PC-9 (cell line): ENCODE results near the gene CAPN13.

Experiments
- EZH2 ChIP-seq: fragments of 200-600 bp; sonication (generic); IDR thresholded peaks from 2 replicates; pipeline ENCODE4 v1.8.0; 2017; ENCODE audit warnings: antibody characterized with exemption, low read depth
- TF ChIP-seq, protein P1 (sequence below): fragments of 200-600 bp; sonication (generic); conservative IDR thresholded peaks from 2 replicates; pipeline ENCODE4 v1.6.1; 2017; ENCODE audit warnings: mixed run types, antibody characterized with exemption, mild to moderate bottlenecking, moderate library complexity

DNA sequence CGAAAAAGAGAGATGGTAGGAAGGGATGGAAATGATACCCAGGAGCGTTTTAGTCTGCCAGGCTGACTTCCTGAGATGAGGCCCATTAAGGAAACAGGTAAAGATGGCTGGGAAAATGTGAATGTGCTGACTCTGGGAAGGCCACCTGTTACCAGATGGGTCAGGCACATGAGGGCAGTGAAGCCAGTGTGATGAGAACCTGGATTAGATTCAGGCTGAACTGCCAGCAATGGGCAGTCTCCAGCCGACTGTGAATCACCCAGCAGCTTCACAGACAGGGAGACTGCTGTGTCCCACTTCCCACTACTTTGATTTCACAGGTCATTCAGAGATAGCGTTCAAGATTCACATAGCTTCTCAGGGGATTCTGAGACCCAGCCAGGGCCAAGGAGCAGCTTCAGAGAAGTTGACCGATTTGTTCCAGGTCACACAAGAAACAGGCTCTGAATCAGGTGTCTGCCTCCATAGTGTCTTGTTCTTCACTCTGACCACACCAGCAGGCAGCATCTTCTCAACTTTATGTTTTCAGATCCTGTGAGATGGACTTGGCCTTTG, 26.4 kb downstream of the CAPN13 start:
- TF ChIP-seq, protein P1, sequence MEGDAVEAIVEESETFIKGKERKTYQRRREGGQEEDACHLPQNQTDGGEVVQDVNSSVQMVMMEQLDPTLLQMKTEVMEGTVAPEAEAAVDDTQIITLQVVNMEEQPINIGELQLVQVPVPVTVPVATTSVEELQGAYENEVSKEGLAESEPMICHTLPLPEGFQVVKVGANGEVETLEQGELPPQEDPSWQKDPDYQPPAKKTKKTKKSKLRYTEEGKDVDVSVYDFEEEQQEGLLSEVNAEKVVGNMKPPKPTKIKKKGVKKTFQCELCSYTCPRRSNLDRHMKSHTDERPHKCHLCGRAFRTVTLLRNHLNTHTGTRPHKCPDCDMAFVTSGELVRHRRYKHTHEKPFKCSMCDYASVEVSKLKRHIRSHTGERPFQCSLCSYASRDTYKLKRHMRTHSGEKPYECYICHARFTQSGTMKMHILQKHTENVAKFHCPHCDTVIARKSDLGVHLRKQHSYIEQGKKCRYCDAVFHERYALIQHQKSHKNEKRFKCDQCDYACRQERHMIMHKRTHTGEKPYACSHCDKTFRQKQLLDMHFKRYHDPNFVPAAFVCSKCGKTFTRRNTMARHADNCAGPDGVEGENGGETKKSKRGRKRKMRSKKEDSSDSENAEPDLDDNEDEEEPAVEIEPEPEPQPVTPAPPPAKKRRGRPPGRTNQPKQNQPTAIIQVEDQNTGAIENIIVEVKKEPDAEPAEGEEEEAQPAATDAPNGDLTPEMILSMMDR = no peak
- no peak for TF ChIP-seq EZH2
